Bronchial smooth muscle cell (primary cell): Measurements from ENCODE around the gene ACCS. TPM values are rescaled to one million over a fixed set of nuclear protein-coding genes. Genes with fewer than 3 reads are reported as not detected.

ENCODE experiments used
- total RNA-seq: library from RNA; depleted of rRNA; stranded (reverse); fragments of >200 nt; gene quantifications from 2 replicates; pipeline ENCODE4 v1.2.1, GENCODE V29; 2014

ACCS gene, protein sequence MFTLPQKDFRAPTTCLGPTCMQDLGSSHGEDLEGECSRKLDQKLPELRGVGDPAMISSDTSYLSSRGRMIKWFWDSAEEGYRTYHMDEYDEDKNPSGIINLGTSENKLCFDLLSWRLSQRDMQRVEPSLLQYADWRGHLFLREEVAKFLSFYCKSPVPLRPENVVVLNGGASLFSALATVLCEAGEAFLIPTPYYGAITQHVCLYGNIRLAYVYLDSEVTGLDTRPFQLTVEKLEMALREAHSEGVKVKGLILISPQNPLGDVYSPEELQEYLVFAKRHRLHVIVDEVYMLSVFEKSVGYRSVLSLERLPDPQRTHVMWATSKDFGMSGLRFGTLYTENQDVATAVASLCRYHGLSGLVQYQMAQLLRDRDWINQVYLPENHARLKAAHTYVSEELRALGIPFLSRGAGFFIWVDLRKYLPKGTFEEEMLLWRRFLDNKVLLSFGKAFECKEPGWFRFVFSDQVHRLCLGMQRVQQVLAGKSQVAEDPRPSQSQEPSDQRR
- 15.3 and 23.3 TPM in 2 replicates for total RNA-seq

DNA sequence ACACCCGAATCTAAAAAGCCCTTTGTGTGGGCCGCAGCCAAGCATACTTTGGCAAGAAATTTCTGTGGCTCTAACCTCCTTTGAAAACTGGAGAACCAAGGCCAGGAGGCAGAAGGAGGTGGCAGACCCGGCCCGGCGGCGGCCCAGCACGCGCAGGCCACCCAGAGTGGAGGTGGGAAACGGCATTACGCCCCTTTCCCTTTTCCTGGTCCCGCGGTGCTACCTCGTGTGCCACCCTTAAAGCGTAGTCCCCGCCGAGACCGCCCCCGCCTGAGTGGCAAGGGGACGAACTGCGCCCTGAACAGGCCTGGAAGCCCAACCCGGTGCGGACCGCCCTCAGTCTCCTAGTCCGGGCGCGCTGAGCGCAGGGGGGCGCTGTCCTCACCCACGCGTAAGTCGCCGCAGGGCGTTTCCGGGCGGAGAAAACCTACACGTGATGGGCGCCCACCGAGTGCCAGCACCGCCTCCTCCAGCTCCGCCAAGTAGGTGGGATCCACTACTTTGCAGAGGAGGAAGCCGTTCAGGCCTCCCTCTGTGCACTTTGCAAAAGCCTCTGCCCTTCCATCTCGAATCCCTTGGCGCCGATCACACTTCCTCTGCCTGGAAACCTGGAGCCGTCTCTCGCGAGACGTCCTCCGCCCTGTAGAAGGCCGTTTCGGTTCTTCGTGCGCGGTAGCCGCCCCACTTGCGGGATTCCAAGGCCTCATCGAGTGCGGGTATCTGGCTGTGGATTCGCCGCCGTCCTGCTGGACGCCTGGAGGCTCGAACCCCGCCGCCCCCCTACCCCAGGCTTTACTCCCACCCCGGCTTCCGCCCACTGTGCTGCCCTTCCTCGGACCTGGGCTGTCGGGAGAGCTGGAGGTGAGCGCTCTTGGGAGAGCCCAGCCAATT is at the start of gene ACCS:
Gene ACCS, plus strand, starts transcription at position 430 of the 891 bp plus-strand sequence. CDS start 1,358 bp downstream, outside the sequence.

DNA sequence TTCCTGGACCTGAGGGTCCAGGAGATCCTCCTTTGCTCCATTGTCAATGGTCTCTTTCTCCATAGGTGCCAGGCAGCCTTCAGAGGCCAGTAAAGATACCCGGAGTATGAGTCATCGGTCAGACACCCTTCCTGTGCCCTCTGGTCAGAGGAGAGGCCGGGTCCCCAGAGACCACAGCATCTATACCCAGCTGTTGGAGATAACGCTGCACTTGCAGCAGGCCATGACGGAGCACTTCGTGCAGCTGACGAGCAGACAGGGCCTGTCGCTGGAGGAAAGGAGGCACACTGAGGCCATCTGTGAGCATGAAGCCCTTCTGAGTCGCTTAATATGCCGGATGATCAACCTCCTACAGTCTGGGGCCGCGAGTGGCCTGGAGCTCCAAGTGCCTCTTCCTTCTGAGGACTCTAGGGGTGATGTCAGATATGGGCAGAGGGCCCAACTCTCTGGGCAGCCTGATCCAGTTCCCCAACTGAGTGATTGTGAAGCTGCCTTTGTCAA is 18.1 kb upstream of the ACCS start, which contains the start of gene ACCSL:
Gene ACCSL, plus strand, starts transcription at position 51 of the 501 bp plus-strand sequence. Its CDS starts 56 bp downstream, at position 107.

DNA sequence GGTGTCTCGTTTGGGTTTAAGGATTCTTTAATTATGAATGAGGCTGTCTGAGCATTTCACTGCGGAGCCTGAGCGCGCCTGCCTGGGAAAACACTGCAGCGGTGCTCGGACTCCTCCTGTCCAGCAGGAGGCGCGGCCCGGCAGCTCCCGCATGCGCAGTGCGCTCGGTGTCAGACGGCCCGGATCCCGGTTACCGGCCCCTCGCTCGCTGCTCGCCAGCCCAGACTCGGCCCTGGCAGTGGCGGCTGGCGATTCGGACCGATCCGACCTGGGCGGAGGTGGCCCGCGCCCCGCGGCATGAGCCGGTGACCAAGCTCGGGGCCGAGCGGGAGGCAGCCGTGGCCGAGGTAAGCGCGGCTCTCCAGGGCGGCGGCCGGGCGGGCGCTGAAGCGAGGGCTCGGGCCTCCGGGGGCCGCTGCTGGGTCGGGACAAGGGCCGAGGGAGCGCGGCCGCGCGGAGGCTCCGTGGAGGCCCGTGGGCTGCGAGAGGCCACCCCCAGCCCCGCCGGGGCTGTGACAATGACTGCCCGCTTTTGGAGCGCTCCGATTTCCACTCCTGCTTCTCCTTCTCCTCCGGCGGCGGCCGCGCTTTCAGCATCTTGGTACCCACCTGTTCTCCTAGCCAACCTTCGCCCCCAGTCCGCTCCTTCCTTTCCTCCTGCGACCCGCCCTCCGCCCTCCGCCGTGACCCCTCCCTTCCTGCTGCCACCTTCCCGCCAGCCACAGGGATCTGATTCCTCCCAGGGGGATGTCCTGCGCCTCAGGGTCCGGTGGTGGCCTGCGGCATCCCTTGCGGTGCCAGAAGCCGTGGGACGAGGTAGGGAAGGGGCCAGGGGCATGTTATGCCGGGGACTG is 29.7 kb downstream of the ACCS start, which contains the start of gene EXT2:
Gene EXT2, plus strand, starts transcription at position 173 of the 854 bp plus-strand sequence. CDS start 12,035 bp downstream, outside the sequence.

Other genes starting within 250 kb of the ACCS start
- gene ALKBH3, start 185.4 kb upstream of the ACCS start, total RNA-seq: 33.4 and 36.7 TPM in 2 replicates
- 1.4 and 1.9 TPM in 2 replicates for gene C11orf96, start 123.6 kb upstream of the ACCS start, total RNA-seq
- not detected in 2 replicates for gene ACCSL, start 18.3 kb upstream of the ACCS start, total RNA-seq
- gene EXT2, start 29.4 kb downstream of the ACCS start, total RNA-seq: 132 and 134 TPM in 2 replicates
- gene ALX4, start 243.9 kb downstream of the ACCS start, total RNA-seq: 0.32 and 2.1 TPM in 2 replicates